HG03342 (cell line): ENCODE measurements around the gene LRMDA.

Source experiments
- ATAC-seq: cut with Tn5 transposase; IDR thresholded peaks from one replicate; pipeline ENCODE4 v1.9.1; 2021; ENCODE audit warnings: mild to moderate bottlenecking, moderate library complexity; ENCODE audit not compliant: unreplicated experiment

LRMDA gene

GRCh38 chr10:75401569-75402485, 29.6 kb upstream of the LRMDA start, which contains the start of gene ZNF503:
Gene ZNF503 (minus strand): TSS chr10:75401764. CDS start chr10:75401419, 345 bp downstream.
- peak; percentile 49 for ATAC-seq

GRCh38 chr10:75402486-75403143, 28.8 kb upstream of the LRMDA start:
- no peak for ATAC-seq

GRCh38 chr10:75403144-75403938, 28.1 kb upstream of the LRMDA start:
- ATAC-seq = no peak

GRCh38 chr10:75403939-75404814, 27.2 kb upstream of the LRMDA start:
- no peak for ATAC-seq

- ATAC-seq = no peak
These were observed 26.4 kb upstream of the LRMDA start for GRCh38 chr10:75404815-75405597.

GRCh38 chr10:75405598-75406461, 25.6 kb upstream of the LRMDA start:
- ATAC-seq = no peak

GRCh38 chr10:75406462-75407223, 24.8 kb upstream of the LRMDA start:
- no peak for ATAC-seq

- ATAC-seq = no peak
These were observed 24.2 kb upstream of the LRMDA start for GRCh38 chr10:75407224-75407712.

- ATAC-seq = no peak
These were observed 23.5 kb upstream of the LRMDA start for GRCh38 chr10:75407713-75408508.

- no peak for ATAC-seq
These were observed 22.9 kb upstream of the LRMDA start for GRCh38 chr10:75408509-75408875.

- ATAC-seq = peak; percentile 64
These were observed 22.2 kb upstream of the LRMDA start for GRCh38 chr10:75408911-75409885.

- no peak for ATAC-seq
These were observed 21.1 kb upstream of the LRMDA start for GRCh38 chr10:75410132-75411005.

- ATAC-seq = no peak
These were observed 16.9 kb upstream of the LRMDA start for GRCh38 chr10:75414527-75414926.

- ATAC-seq = no peak
These were observed 13.9 kb upstream of the LRMDA start for GRCh38 chr10:75417522-75417927.

GRCh38 chr10:75418293-75418692, 13.1 kb upstream of the LRMDA start:
- no peak for ATAC-seq
